GM20431 (cell line): Measurements from ENCODE around the gene IL20RB.

Experiments
- in situ Hi-C: fragments of 300-500 bp; cut with MseI, MboI; formaldehyde crosslinking; loops from one replicate; pipeline ENCODE4 v1.15.0; 2020; ENCODE audit warnings: low sequenced_read_pairs; ENCODE audit not compliant: unreplicated experiment

IL20RB gene

GRCh38 chr3:136957751-136958288, at the start of gene IL20RB:
Gene IL20RB (plus strand): TSS chr3:136957983. CDS start chr3:136958114, 131 bp downstream.
- in situ Hi-C loops: no loop called here

- in situ Hi-C loops: no loop called here
Measured at GRCh38 chr3:136908297-136908696, 49.5 kb upstream of the IL20RB start.

GRCh38 chr3:136909187-136909586, 48.6 kb upstream of the IL20RB start:
- in situ Hi-C loops: no loop called here

- in situ Hi-C loops: no loop called here
Measured at GRCh38 chr3:136910697-136911096, 47.1 kb upstream of the IL20RB start.

GRCh38 chr3:136913168-136913567, 44.6 kb upstream of the IL20RB start:
- in situ Hi-C loops: no loop called here

GRCh38 chr3:136914739-136915138, 43.0 kb upstream of the IL20RB start:
- in situ Hi-C loops: no loop called here

GRCh38 chr3:136916223-136916622, 41.6 kb upstream of the IL20RB start:
- in situ Hi-C loops: no loop called here

- in situ Hi-C loops: no loop called here
Measured at GRCh38 chr3:136919799-136920580, 37.8 kb upstream of the IL20RB start.

- in situ Hi-C loops: no loop called here
Measured at GRCh38 chr3:136920904-136921611, 36.7 kb upstream of the IL20RB start.

- in situ Hi-C loops: no loop called here
Measured at GRCh38 chr3:136925425-136926190, 32.2 kb upstream of the IL20RB start.

- in situ Hi-C loops: no loop called here
Measured at GRCh38 chr3:136928240-136928639, 29.5 kb upstream of the IL20RB start.

GRCh38 chr3:136929977-136930670, 27.7 kb upstream of the IL20RB start:
- in situ Hi-C loops: no loop called here

- in situ Hi-C loops: no loop called here
Measured at GRCh38 chr3:136931606-136932005, 26.2 kb upstream of the IL20RB start.

- in situ Hi-C loops: no loop called here
Measured at GRCh38 chr3:136932523-136932922, 25.3 kb upstream of the IL20RB start.

GRCh38 chr3:136932978-136933772, 24.6 kb upstream of the IL20RB start:
- in situ Hi-C loops: no loop called here

GRCh38 chr3:136937175-136937574, 20.6 kb upstream of the IL20RB start:
- in situ Hi-C loops: no loop called here

GRCh38 chr3:136937851-136938250, 19.9 kb upstream of the IL20RB start:
- in situ Hi-C loops: no loop called here

- in situ Hi-C loops: no loop called here
Measured at GRCh38 chr3:136938334-136938733, 19.4 kb upstream of the IL20RB start.

GRCh38 chr3:136939489-136939888, 18.3 kb upstream of the IL20RB start:
- in situ Hi-C loops: no loop called here
